ENCODE results near the gene CASZ1.

The CASZ1 gene

GRCh38 chr1:10791105-10791951 lies 5.1 kb downstream of the CASZ1 start:
- DNase-seq, result peak; percentile 76

GRCh38 chr1:10789803-10790702 lies 6.4 kb downstream of the CASZ1 start:
- no peak for DNase-seq

GRCh38 chr1:10789047-10789791 lies 7.2 kb downstream of the CASZ1 start:
- DNase-seq, result no peak

GRCh38 chr1:10788592-10789006 lies 7.8 kb downstream of the CASZ1 start:
- no peak for DNase-seq

- DNase-seq, result no peak
Observed at GRCh38 chr1:10787286-10787685, 9.2 kb downstream of the CASZ1 start.

- no peak for DNase-seq
Observed at GRCh38 chr1:10785728-10786638, 10.5 kb downstream of the CASZ1 start.

- DNase-seq, result no peak
Observed at GRCh38 chr1:10784998-10785727, 11.3 kb downstream of the CASZ1 start.

- DNase-seq, result no peak
Observed at GRCh38 chr1:10782491-10783244, 13.8 kb downstream of the CASZ1 start.

- DNase-seq, result no peak
Observed at GRCh38 chr1:10781137-10781536, 15.3 kb downstream of the CASZ1 start.

- no peak for DNase-seq
Observed at GRCh38 chr1:10779841-10780240, 16.6 kb downstream of the CASZ1 start.

- peak; percentile 60 for DNase-seq
Observed at GRCh38 chr1:10779201-10779600, 17.2 kb downstream of the CASZ1 start.

- no peak for DNase-seq
Observed at GRCh38 chr1:10778640-10779039, 17.8 kb downstream of the CASZ1 start.

GRCh38 chr1:10777749-10778574 lies 18.5 kb downstream of the CASZ1 start:
- DNase-seq, result no peak

GRCh38 chr1:10776190-10776905 lies 20.1 kb downstream of the CASZ1 start:
- DNase-seq, result no peak

GRCh38 chr1:10775763-10776162 lies 20.7 kb downstream of the CASZ1 start:
- DNase-seq, result no peak

- DNase-seq, result no peak
Observed at GRCh38 chr1:10774615-10775310, 21.7 kb downstream of the CASZ1 start.

GRCh38 chr1:10773851-10774614 lies 22.4 kb downstream of the CASZ1 start:
- no peak for DNase-seq

Measured in NCI-H1417 treated with DMSO at 0.1 percent for 48 hours (cell line).